ENCODE data around the gene SEMA3G. TPM values are rescaled to one million over a fixed set of nuclear protein-coding genes. Genes with fewer than 3 reads are reported as not detected.

Gene SEMA3G
- total RNA-seq, 1 experiment from 2014 or later: 0.77 TPM

DNA sequence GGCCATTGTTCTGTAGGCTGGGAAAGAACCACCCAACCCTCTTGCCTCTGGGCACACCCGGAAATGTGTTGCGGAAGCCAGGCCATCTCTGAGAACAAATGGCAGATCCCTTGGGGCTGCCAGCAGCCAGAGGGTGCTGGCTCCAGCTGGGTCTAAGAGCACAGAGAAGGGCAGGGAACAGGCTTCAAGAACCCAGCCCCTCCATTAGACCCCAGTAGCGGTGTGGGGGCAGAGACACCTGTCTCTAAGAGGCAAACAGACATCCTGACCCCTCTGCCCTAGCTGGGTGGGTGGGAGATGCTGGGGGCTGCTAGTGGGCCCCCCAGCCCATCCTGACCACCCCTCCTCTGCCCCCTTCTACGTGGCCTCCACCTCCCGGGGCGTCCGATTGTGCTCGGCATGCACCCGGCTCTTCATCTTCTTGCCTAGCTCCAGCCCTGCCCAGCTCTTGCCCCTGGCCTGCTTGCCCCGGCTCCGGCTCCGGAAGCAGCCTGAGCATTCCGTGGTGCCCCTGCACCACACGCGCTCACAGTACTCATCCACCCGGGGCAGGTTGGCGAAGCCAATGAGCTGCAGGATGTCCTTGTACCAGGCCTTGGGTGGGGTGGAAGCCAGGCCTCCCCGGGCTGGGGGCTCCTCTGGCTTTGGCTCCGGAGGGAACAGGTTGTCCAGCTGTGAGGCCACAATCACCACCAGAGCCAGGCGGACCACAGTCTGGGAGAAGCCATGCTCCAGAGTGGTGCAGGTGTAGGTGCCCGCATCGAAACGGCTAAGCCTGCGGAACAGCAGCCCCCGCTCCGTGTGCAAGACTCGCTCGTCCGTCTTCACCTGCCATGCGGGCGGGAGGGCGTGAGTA lies 9.4 kb downstream of the SEMA3G start:
- intact Hi-C loops (cut with micrococcal nuclease): no loop called here
- no peak for ATAC-seq

DNA sequence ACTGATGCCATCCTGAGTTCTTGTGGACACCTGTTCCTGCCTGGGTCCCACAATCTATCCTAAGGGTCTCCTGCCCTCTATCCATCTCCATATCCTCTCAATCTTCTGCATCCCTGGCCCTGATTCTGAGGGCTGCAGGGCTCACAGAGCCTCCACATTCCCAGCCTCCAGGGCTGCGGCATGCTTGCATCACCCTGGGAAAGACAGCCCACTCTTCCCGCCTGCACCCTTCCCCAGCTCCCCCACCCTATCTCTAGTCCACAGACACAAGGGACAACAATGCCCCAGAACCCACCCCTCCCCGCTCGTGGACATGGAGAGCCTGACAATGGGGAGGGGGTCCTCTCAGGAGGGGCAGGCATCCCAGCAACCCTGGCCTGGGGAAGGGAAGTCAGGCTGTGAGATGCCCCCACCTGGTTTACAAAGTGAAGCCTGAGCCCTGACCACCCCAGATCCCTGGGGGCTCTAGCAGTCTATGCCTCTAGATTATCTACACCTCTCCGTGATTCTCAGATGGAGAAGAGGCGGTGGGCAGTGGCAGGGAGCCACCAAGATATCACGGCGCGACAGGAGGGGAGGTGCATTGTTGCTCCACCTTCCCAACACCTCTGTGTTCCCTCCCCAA lies 10.3 kb downstream of the SEMA3G start:
- ChIA-PET CTCF (no interaction called here), POLR2A (ENCODE audit: unreplicated experiment) (no interaction called here)
- H3K27me3 ChIP-seq (ENCODE audit: low read length): no peaks in the 10 kb centered on the region
- H3K9me3 ChIP-seq (ENCODE audit: low read length): no peaks in the 10 kb centered on the region
- H3K9me2 ChIP-seq (replicated peaks; ENCODE audit: low read length): no peaks in the 10 kb centered on the region
- H3K4me3 ChIP-seq (ENCODE audit: low read length): no peak overlapping the region
- no peak overlapping the region for H3K9ac ChIP-seq (ENCODE audit: low read length)
- no peaks in the 10 kb centered on the region for H3F3A ChIP-seq (ENCODE audit: low read length, unreplicated experiment)
- no peak overlapping the region for H3K27ac ChIP-seq (ENCODE audit: low read length)
- DNase-seq: no peak
- no peaks in the 10 kb centered on the region for H3K36me3 ChIP-seq (ENCODE audit: low read depth, low read length)
- no peaks in the 10 kb centered on the region for H4K20me1 ChIP-seq (ENCODE audit: low read length)
- BruUV-seq (replicated peaks): no TSS peak
- intact Hi-C loops (cut with micrococcal nuclease): no loop called here
- H3K79me2 ChIP-seq (ENCODE audit: low read length): no peaks in the 10 kb centered on the region
- H3K4me2 ChIP-seq (ENCODE audit: low read length): no peak overlapping the region
- peaks cover 11% of the 10 kb centered on the region for H3K4me1 ChIP-seq (ENCODE audit: insufficient read depth, low read length)
- TF ChIP-seq EZH2 (IDR thresholded peaks at IDR 0.05; ENCODE audit: low read length, unreplicated experiment): no peak
- TF ChIP-seq CTCF (conservative IDR thresholded peaks at IDR 0.05; ENCODE audit: low read depth, low read length): no peak
- no peak for TF ChIP-seq EZH2phosphoT487 (IDR thresholded peaks at IDR 0.05; ENCODE audit: borderline replicate concordance, low read length)
- H2AFZ ChIP-seq (ENCODE audit: low read length): no peak overlapping the region
- no peak for ATAC-seq

More for the DNA sequence above, 9.4 kb downstream of the SEMA3G start:
- H3K27ac ChIP-seq (ENCODE audit: low read length): no peak overlapping the region
- no peak overlapping the region for H3K9ac ChIP-seq (ENCODE audit: low read length)
- no peak overlapping the region for H3K4me3 ChIP-seq (ENCODE audit: low read length)
- H3K4me2 ChIP-seq (ENCODE audit: low read length): no peak overlapping the region
- H3K36me3 ChIP-seq (ENCODE audit: low read depth, low read length): no peaks in the 10 kb centered on the region
- no peaks in the 10 kb centered on the region for H3K79me2 ChIP-seq (ENCODE audit: low read length)
- no peak for TF ChIP-seq CTCF (conservative IDR thresholded peaks at IDR 0.05; ENCODE audit: low read depth, low read length)
- TF ChIP-seq EZH2 (IDR thresholded peaks at IDR 0.05; ENCODE audit: low read length, unreplicated experiment): no peak
- TF ChIP-seq EZH2phosphoT487 (IDR thresholded peaks at IDR 0.05; ENCODE audit: borderline replicate concordance, low read length): no peak
- no peak overlapping the region for H2AFZ ChIP-seq (ENCODE audit: low read length)
- no peaks in the 10 kb centered on the region for H3K9me2 ChIP-seq (replicated peaks; ENCODE audit: low read length)
- H3K27me3 ChIP-seq (ENCODE audit: low read length): no peaks in the 10 kb centered on the region
- peaks cover 11% of the 10 kb centered on the region for H3K4me1 ChIP-seq (ENCODE audit: insufficient read depth, low read length)
- ChIA-PET POLR2A (ENCODE audit: unreplicated experiment) (no interaction called here), CTCF (no interaction called here)
- H4K20me1 ChIP-seq (ENCODE audit: low read length): no peaks in the 10 kb centered on the region
- no TSS peak for BruUV-seq (replicated peaks)
- H3F3A ChIP-seq (ENCODE audit: low read length, unreplicated experiment): no peaks in the 10 kb centered on the region
- no peaks in the 10 kb centered on the region for H3K9me3 ChIP-seq (ENCODE audit: low read length)
- DNase-seq: no peak

DNA sequence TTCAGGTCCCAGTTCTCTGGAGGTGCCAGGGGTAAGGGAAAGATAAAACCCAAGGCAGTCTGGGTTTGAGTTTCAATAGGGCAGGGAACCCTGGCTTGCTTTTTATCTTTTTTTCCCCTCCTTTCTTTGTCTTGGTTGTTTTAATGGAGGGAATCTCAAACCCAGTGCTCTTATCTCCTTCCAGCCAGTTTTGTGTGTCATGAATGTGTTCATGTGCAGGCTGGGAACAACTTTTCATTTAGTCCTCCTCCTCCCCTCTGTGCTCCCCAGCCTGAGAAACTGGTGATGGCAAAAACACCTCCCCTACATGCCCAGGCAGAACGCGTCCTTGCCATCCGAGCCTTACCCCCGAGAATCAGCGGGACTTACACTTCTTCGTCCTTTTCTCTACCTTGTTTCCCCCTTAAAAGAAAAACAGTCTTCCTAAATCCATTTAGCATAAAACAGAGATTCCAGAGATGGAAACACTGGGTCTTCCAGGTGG lies 10.9 kb downstream of the SEMA3G start:
- Histone ChIP-seq H3K9me2 (replicated peaks; ENCODE audit: low read length) (no peaks in the 10 kb centered on the region), H2AFZ (ENCODE audit: low read length) (no peak overlapping the region), H3K4me3 (ENCODE audit: low read length) (no peak overlapping the region), H3K36me3 (ENCODE audit: low read depth, low read length) (no peaks in the 10 kb centered on the region), H3K4me1 (ENCODE audit: insufficient read depth, low read length) (peaks cover 11% of the 10 kb centered on the region), H3K9me3 (ENCODE audit: low read length) (no peaks in the 10 kb centered on the region), H3K27ac (ENCODE audit: low read length) (no peak overlapping the region), H3K9ac (ENCODE audit: low read length) (no peak overlapping the region), H3K4me2 (ENCODE audit: low read length) (no peak overlapping the region), H3K79me2 (ENCODE audit: low read length) (no peaks in the 10 kb centered on the region), H3K27me3 (ENCODE audit: low read length) (no peaks in the 10 kb centered on the region), H4K20me1 (ENCODE audit: low read length) (no peaks in the 10 kb centered on the region), H3F3A (ENCODE audit: low read length, unreplicated experiment) (no peaks in the 10 kb centered on the region)
- ChIA-PET POLR2A (ENCODE audit: unreplicated experiment) (no interaction called here), CTCF (no interaction called here)
- ATAC-seq: no peak
- BruUV-seq (replicated peaks): no TSS peak
- intact Hi-C loops (cut with micrococcal nuclease): no loop called here
- no peak for TF ChIP-seq CTCF (conservative IDR thresholded peaks at IDR 0.05; ENCODE audit: low read depth, low read length)
- no peak for TF ChIP-seq EZH2phosphoT487 (IDR thresholded peaks at IDR 0.05; ENCODE audit: borderline replicate concordance, low read length)
- no peak for TF ChIP-seq EZH2 (IDR thresholded peaks at IDR 0.05; ENCODE audit: low read length, unreplicated experiment)
- no peak for DNase-seq
